ENCODE data around the gene HSDL2. TPM values are rescaled to one million over a fixed set of nuclear protein-coding genes. Genes with fewer than 3 reads are reported as not detected.
A peak's percentile ranks its signal among the peaks of the same experiment; 100 is the strongest.

HSDL2 gene
- total RNA-seq (2014; rRNA removed; shearing (Covaris generic)): 14.4 and 21.6 TPM in 2 replicates
- 22.8 and 26.2 TPM in 2 replicates for polyA plus RNA-seq (2015; cell fraction: cytosol; rRNA removed)
- 23.4 and 29.2 TPM in 2 replicates for polyA plus RNA-seq (2015; cell fraction: nucleus; rRNA removed)

- no peak for DNase-seq (ENCODE audit: low read depth)
Measured at GRCh38 chr9:112380102-112380824, at the start of gene HSDL2. Gene HSDL2, plus strand, starts transcription at chr9:112380108. Its CDS starts 56 bp downstream, at chr9:112380164.

- DNase-seq (ENCODE audit: low read depth): peak; percentile 12
Measured at GRCh38 chr9:112331674-112331952, 48.3 kb upstream of the HSDL2 start.

- no peak for DNase-seq (ENCODE audit: low read depth)
Measured at GRCh38 chr9:112332214-112332613, 47.7 kb upstream of the HSDL2 start.

- DNase-seq (ENCODE audit: low read depth): no peak
Measured at GRCh38 chr9:112332674-112332976, 47.3 kb upstream of the HSDL2 start.

- DNase-seq (ENCODE audit: low read depth): peak; percentile 78
Measured at GRCh38 chr9:112332977-112333638, 46.8 kb upstream of the HSDL2 start, which contains the start of gene PTBP3. Gene PTBP3, minus strand, starts transcription at chr9:112333619. Its CDS starts 35,754 bp downstream, at chr9:112297865.

GRCh38 chr9:112333639-112334431 is 46.1 kb upstream of the HSDL2 start:
- peak; percentile 84 for DNase-seq (ENCODE audit: low read depth)

GRCh38 chr9:112334432-112334841 is 45.5 kb upstream of the HSDL2 start:
- DNase-seq (ENCODE audit: low read depth): peak; percentile 44

- no peak for DNase-seq (ENCODE audit: low read depth)
Measured at GRCh38 chr9:112337547-112337946, 42.4 kb upstream of the HSDL2 start.

- peak; percentile 38 for DNase-seq (ENCODE audit: low read depth)
Measured at GRCh38 chr9:112338561-112338960, 41.3 kb upstream of the HSDL2 start.

GRCh38 chr9:112339886-112340285 is 40.0 kb upstream of the HSDL2 start:
- DNase-seq (ENCODE audit: low read depth): no peak

GRCh38 chr9:112341730-112342129 is 38.2 kb upstream of the HSDL2 start:
- peak; percentile 73 for DNase-seq (ENCODE audit: low read depth)

GRCh38 chr9:112348257-112349007 is 31.5 kb upstream of the HSDL2 start:
- DNase-seq (ENCODE audit: low read depth): no peak

- DNase-seq (ENCODE audit: low read depth): no peak
Measured at GRCh38 chr9:112349008-112349333, 30.9 kb upstream of the HSDL2 start.

GRCh38 chr9:112351184-112351583 is 28.7 kb upstream of the HSDL2 start:
- DNase-seq (ENCODE audit: low read depth): no peak

- DNase-seq (ENCODE audit: low read depth): no peak
Measured at GRCh38 chr9:112352209-112352608, 27.7 kb upstream of the HSDL2 start.

GRCh38 chr9:112354081-112354743 is 25.7 kb upstream of the HSDL2 start:
- DNase-seq (ENCODE audit: low read depth): no peak

GRCh38 chr9:112355427-112355897 is 24.4 kb upstream of the HSDL2 start:
- DNase-seq (ENCODE audit: low read depth): no peak

GRCh38 chr9:112360047-112360804 is 19.7 kb upstream of the HSDL2 start:
- peak; percentile 69 for DNase-seq (ENCODE audit: low read depth)

- DNase-seq (ENCODE audit: low read depth): peak; percentile 20
Measured at GRCh38 chr9:112361601-112362000, 18.3 kb upstream of the HSDL2 start.

GRCh38 chr9:112364761-112365160 is 15.1 kb upstream of the HSDL2 start:
- DNase-seq (ENCODE audit: low read depth): no peak
